HG02981 (cell line): ENCODE data around the gene FMNL2.

ENCODE experiments used
- ATAC-seq: cut with Tn5 transposase; IDR thresholded peaks from one replicate; pipeline ENCODE4 v1.9.1; 2021; ENCODE audit warnings: mild to moderate bottlenecking, moderate library complexity; ENCODE audit not compliant: unreplicated experiment

Gene FMNL2

GRCh38 chr2:152548111-152548875, 213.3 kb downstream of the FMNL2 start:
- ATAC-seq: no peak

DNA sequence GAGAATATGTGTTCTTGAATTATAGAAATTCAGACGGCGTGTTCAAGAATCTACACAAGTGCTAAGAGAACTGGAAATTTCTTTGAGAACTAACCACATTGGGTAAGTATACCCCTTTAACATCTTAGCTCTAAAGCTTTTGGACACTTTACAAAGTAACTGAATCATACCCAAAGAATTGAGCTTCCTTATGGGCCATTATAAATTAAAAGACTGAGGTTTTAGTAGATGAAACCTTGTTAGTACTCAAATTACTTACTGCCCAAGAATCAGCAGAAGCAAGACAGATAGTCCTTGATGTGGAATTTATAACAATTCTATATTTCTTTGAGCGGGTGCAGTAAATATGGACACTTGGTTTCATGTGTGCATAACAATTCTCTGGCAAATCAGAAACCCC, 214.0 kb downstream of the FMNL2 start:
- ATAC-seq: no peak

DNA sequence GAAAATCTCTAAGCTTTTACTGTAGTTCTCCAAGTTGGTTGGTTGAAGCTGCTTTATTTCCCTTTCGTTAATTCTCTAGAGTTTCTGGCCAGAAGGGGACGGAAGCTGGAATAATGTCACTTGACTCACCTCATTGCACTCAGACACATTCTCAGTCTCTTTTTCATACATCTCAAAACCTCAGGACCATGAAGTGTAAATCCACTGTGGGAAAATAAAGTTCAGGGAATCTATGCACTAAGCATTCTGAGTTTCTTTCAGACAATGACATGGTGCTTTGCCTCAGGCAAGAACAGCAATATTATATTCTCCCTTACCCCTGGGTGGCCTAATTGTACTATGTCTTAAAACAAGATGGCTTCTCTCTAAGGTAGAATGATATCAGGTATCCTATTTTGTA, 214.4 kb downstream of the FMNL2 start:
- no peak for ATAC-seq

- ATAC-seq: no peak
Measured at GRCh38 chr2:152550386-152550785, 215.4 kb downstream of the FMNL2 start.

DNA sequence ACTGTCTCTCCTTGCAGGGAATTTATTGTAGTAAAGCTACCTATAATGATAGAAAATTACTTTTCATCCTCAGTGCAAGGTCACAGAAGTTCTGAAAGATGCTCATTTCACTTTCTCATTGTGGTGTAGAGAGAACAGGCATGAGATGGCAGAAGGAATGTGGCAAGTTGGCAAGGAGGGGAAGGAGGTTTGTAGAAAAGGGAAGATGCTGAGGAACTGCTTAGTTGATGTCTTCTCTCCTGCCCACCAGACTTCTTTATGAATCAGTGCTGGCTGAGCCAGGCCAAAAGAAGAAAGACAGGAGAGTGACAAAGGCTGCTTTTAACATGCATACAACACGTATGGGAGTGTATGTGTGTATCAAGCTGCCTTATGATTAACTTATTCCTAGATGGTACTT, 217.9 kb downstream of the FMNL2 start:
- no peak for ATAC-seq

DNA sequence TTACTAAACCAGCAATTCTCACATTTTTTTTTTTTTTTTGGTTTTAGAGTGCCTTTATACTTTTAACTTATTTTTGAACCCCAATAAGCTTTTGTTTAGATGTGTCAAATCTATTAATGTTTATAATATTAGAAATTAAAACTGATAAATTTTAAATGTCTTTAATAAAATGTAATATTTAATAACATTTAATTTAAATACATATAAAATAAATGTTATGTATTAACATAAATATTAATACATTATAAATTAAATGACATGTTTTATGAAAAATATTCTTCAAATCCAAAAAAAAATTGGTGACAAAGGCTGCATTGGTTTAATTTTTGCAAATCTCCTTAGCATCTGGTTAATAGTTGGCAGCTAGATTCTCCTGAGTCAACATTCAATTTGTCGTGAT, 218.5 kb downstream of the FMNL2 start:
- no peak for ATAC-seq

DNA sequence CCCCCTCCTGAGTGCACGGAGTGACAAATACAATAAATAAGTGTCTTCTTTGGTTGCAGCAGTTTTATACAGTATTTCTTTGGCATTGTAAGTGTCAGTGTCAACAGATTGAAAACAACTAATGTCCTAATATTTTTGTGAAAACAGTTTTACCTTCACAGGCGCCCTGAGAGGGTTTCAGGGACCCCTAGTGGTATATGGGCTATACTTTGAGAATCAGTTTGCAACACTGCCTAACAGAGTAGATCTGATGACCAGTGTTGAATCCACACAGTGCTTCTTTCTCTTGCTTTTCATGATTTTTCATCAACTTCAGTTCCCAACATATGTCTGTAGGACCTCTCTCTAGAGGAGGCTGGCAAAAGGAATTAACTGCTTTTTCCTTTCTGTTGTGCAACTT, 220.1 kb downstream of the FMNL2 start:
- no peak for ATAC-seq

DNA sequence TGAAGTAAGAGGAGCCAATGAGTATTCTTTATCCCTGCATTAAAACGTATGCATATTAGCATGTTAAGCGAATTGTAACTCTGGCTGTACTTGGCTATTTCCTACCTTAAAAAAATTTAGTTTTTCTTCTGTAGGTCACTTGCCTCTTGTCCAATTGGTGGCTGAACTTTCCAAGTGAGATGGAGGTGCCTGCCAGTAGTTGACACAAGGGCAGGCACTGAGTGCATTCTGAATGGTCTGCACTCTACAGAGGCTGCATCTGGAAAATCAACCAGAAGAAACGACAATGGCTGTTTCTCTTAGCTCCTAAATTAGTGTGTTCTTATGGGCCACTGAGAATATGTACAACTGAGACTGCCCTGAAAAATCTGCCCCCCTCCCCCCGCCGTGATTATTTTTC, 221.5 kb downstream of the FMNL2 start:
- ATAC-seq: no peak

DNA sequence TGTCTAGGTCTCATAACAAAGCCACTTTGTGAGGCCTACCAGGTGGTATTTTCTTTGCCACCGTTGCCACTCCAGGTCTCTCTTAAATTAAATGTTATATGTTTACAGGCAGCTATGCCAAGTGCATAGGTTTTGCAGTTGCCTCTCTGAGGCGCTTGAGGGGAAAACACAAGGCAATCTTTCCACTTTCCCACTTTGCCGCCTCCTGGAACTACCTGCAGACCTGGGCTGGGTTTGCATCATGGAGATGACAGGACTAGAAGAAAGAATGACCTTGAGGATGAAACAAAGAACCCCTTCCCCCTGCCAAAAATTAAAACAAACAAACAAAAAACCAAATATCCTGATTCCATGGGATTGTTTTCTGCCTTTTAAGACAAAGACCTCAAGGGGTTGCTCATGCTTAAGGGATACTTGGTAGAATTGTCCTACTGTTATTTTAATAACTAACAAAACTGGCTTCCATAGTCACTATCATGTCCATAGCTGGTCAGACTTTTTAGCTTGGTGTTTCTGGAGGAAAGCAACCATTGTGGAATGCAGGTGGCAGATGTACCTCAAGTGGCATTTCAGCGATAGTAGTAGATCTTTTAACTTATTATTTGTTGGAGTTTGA, 222.4 kb downstream of the FMNL2 start:
- no peak for ATAC-seq

- ATAC-seq: no peak
Measured at GRCh38 chr2:152558158-152558984, 223.4 kb downstream of the FMNL2 start.

- no peak for ATAC-seq
Measured at GRCh38 chr2:152559008-152559407, 224.0 kb downstream of the FMNL2 start.

DNA sequence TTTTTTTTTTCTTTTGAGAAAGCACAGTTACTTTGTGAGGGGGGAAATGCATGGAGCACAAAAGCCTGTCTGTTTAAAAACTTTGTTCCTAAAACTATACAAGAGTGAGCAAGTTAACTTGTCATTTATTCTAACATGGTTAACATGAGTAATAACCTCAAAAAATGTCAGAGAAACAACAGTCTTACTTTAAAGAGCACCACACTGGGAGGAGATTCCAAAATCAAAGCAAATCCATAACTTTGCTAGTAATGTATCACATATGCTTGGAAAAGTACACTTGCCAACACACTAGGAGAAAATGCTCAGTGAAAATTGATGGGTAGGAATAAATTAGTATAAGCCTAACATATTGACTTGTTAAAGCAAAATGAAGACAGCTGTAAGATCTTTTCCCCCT, 225.2 kb downstream of the FMNL2 start:
- no peak for ATAC-seq

- ATAC-seq: no peak
Measured at GRCh38 chr2:152560873-152561595, 226.1 kb downstream of the FMNL2 start.

DNA sequence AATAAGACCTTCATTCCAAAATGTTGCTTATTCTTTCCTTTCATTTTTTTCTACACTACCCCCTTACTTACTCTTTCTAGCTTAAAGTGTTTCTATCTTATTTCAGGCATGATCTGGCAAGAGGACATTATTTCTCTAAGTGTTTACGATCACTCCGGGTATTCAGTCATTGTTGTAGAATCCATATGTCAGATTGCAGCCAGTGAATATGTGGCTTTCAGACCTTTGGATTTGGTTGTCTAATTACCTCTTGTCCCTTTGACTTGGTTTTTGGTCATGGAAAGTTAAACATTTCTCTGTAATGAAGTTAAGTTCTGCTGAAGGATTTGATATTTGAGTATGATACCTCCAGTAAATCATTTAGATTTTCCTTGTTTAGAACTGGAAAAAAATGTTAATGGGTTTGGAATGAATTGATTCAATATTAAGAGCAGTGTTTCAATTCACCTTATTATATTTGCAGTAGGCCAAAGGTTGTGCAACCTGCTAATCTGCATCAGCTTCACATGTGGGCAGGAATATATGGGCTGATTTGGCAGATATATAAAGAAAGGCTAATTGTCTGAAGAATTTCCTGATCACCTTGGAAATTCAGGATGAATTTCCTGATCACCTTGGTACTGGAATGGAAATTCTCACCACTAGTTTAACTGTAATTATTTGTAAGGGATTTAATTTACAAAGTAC, 227.4 kb downstream of the FMNL2 start:
- no peak for ATAC-seq

- ATAC-seq: no peak
Measured at GRCh38 chr2:152563764-152564163, 228.8 kb downstream of the FMNL2 start.

- ATAC-seq: peak; percentile 92
Measured at GRCh38 chr2:152564754-152565551, 230.0 kb downstream of the FMNL2 start.

DNA sequence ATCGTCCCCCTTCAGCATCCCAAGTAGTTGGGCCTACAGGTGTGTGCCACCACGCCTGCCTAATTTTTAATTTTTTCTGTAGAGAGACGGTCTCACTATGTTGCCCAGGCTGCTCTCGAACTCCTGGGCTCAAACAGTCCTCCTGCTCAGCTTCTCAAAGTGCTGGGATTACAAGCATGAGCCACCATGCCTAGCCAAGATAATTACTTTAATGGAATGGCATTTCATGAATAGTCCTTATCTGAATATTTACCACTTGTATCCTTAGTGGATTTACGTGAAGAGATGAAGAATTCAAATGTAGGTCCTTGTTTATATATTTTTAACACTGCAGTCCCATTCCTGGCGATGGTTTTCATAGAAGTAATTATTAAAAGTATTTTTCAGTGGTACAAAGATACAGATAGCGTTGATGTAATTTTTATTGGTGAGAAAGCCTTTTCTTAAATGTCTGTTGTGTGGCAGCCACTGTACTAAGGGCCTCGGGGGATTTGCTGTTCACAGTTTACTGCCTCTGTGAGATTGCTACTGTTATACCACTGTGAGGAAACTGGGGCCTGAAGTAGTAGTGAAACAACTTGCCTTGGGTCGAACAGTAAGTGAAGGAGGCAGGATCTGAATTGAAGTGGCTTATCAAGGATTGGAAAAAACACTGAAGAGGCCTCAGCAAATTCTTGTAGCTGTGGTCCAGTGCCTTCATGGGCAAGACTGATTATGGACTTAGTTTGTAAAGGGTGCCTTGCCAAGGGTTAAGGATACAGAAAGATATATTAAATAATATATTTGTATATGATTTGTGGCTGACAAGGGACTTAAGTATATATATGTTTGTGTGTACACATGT, 231.1 kb downstream of the FMNL2 start:
- ATAC-seq: peak; percentile 62

DNA sequence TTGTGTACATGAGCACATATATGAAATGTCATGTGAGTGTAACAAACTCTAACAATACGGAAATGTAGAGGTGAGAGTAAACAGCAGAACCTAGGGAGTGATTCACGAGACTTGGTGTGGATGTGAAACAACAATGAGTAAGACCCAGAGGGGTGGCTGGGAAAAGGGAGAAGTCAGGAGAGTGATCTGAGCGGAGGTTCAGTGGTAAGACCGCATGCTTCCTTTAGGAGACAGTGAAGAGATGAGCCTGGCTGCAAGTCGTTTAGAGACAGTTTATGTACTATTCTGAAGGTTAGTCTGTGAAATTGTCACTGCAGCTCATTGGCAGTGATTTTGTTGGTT, 231.7 kb downstream of the FMNL2 start:
- ATAC-seq: no peak

DNA sequence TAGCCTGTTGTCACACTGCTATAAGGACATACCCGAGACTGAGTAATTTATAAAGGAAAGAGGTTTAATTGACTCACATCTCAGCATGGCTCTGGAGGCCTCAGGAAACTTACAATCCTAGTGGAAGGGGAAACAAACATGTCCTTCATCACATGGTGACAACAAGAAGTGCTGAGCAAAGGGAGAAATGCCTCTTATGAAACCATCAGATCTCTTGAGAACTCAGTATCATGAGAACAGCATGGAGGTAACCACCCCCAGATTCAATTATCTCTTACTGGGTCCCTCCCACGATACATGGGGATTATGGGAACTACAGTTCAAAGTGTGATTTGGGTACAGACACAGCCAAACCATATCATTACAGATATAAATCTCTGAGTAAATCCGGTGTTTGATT, 233.6 kb downstream of the FMNL2 start:
- ATAC-seq: no peak
